Left lung (tissue), 10 donors: Measurements from ENCODE around the gene TBC1D17. TPM values are rescaled to one million over a fixed set of nuclear protein-coding genes. Genes with fewer than 3 reads are reported as not detected.

Experiments
- ATAC-seq: fragments of 200-7000 bp; cut with Tn5 transposase; one replicate; pipeline ENCODE4 v1.9.1; 2020; ENCODE audit warnings: moderate library complexity
- DNase-seq, 4 donors: peaks; one replicate each; pipeline ENCODE4 v3.0.0-alpha.2; 2013 to 2020
- H3K27ac ChIP-seq, 2 donors: fragments of 200-600 bp; sonication (generic) in 1 of 2; one replicate each; pipeline versions ENCODE4 v1.5.0 to v1.8.0; 2020 to 2021
- H3K27me3 ChIP-seq, 2 donors: fragments of 200-600 bp; sonication (generic) in 1 of 2; one replicate each; pipeline versions ENCODE4 v1.5.0 to v1.8.0; 2020 to 2021
- H3K36me3 ChIP-seq, 2 donors: fragments of 200-600 bp; sonication (generic) in 1 of 2; one replicate each; pipeline versions ENCODE4 v1.5.0 to v1.8.0; 2020 to 2021
- H3K4me1 ChIP-seq, 2 donors: fragments of 200-600 bp; one replicate each; pipeline ENCODE4 v1.8.0; 2021
- H3K4me3 ChIP-seq, 2 donors: fragments of 200-600 bp; sonication (generic) in 1 of 2; one replicate each; pipeline versions ENCODE4 v1.5.0 to v1.8.0; 2020 to 2021; ENCODE audit warnings: mild to moderate bottlenecking in 1 of 2
- H3K9me3 ChIP-seq, 2 donors: fragments of 200-600 bp; sonication (generic) in 1 of 2; one replicate each; pipeline versions ENCODE4 v1.5.0 to v1.8.0; 2020 to 2021
- CTCF ChIP-seq, 2 donors: fragments of 200-600 bp; sonication (generic) in 1 of 2; IDR thresholded peaks; one replicate each; pipeline versions ENCODE4 v1.5.0 to v1.8.0; 2021; ENCODE audit warnings: antibody characterized with exemption in 2 of 2
- intact Hi-C, 2 donors: fragments of 100-400 bp; cut with DNase I; formaldehyde crosslinking; loops; one replicate each; pipeline versions ENCODE4 v1.11.2 to v1.14.2; 2022
- polyA plus RNA-seq, 6 donors: library from polyadenylated mRNA; unstranded; fragments of 120-200 nt; gene quantifications; one replicate each; pipeline ENCODE4 v1.2.1, GENCODE V29; 2013; ENCODE audit not compliant: insufficient read length in 6 of 6
- total RNA-seq, 2 donors: library from RNA; stranded (reverse); fragmentation: NEBNext Ultra II Directional; extraction: Animal tissue kit (Norgen Biotek cat#: 25700); gene quantifications; one replicate each; pipeline ENCODE4 v1.2.1, GENCODE V29; 2021
- donor health status: DM: no; HTN: yes; CAD: no.
- donor health status: DM: no; HTN: no; CAD: no.

TBC1D17 gene
- total and polyA plus RNA-seq, 8 donors = 35.2 to 47.2 (median 45.0) TPM

GRCh38 chr19:49850487-49851342, 26.8 kb upstream of the TBC1D17 start, which contains the start of gene PTOV1:
TSS of gene PTOV1 (plus strand) at chr19:49851159.
- intact Hi-C loops = no loop called here
- no peaks in the 10 kb centered on the region for H3K9me3 ChIP-seq
- peaks cover 0 to 9% of the 10 kb centered on the region in 2 donors for H3K27me3 ChIP-seq
- H3K4me3 ChIP-seq = peak within 1 kb of the TSS; percentile 71 to 83
- TF ChIP-seq CTCF (IDR thresholded peaks at IDR 0.05) = no peak
- peak; percentile 96 for ATAC-seq
- H3K4me1 ChIP-seq = peaks cover 22 to 50% of the 10 kb centered on the region in 2 donors
- peaks cover 0 to 16% of the 10 kb centered on the region in 2 donors for H3K36me3 ChIP-seq
- DNase-seq = peak; percentile 86 to 97 (median 92)
- H3K27ac ChIP-seq = peak within 1 kb of the TSS; percentile 99 to 100

- peak overlapping the region; percentile 99 to 100 for H3K27ac ChIP-seq
- ATAC-seq (peak; percentile 2), DNase-seq (peak in 3 of 4 donors; percentile 55 to 83 (median 64))
- peak overlapping the region; percentile 71 to 83 for H3K4me3 ChIP-seq
- intact Hi-C loops = no loop called here
- H3K4me1 ChIP-seq = peaks cover 22 to 50% of the 10 kb centered on the region in 2 donors
- peaks cover 0 to 9% of the 10 kb centered on the region in 2 donors for H3K27me3 ChIP-seq
- H3K36me3 ChIP-seq = peaks cover 0 to 24% of the 10 kb centered on the region in 2 donors
- TF ChIP-seq CTCF (IDR thresholded peaks at IDR 0.05) = no peak
- H3K9me3 ChIP-seq = no peaks in the 10 kb centered on the region
Observed at GRCh38 chr19:49851456-49852259, 25.8 kb upstream of the TBC1D17 start.

GRCh38 chr19:49852631-49853126, 24.8 kb upstream of the TBC1D17 start:
- intact Hi-C loops = no loop called here
- DNase-seq (no peak), ATAC-seq (no peak)
- peaks cover 22 to 49% of the 10 kb centered on the region in 2 donors for H3K4me1 ChIP-seq
- H3K4me3 ChIP-seq = peak overlapping the region in 1 of 2 donors; percentile 83
- no peak for TF ChIP-seq CTCF (IDR thresholded peaks at IDR 0.05)
- H3K9me3 ChIP-seq = no peaks in the 10 kb centered on the region
- H3K27ac ChIP-seq = no peak overlapping the region
- H3K27me3 ChIP-seq = peaks cover 0 to 9% of the 10 kb centered on the region in 2 donors
- peaks cover 0 to 34% of the 10 kb centered on the region in 2 donors for H3K36me3 ChIP-seq

GRCh38 chr19:49853852-49854377, 23.6 kb upstream of the TBC1D17 start:
- no peak overlapping the region for H3K27ac ChIP-seq

More at GRCh38 chr19:49853852-49854377, 23.6 kb upstream of the TBC1D17 start:
- intact Hi-C loops = no loop called here
- Histone ChIP-seq H3K36me3 (peaks cover 0 to 47% of the 10 kb centered on the region in 2 donors), H3K9me3 (no peaks in the 10 kb centered on the region), H3K4me3 (no peak overlapping the region), H3K4me1 (peaks cover 16 to 37% of the 10 kb centered on the region in 2 donors), H3K27me3 (peaks cover 0 to 9% of the 10 kb centered on the region in 2 donors)
- DNase-seq (peak in 1 of 4 donors; percentile 71), ATAC-seq (no peak)
- TF ChIP-seq CTCF (IDR thresholded peaks at IDR 0.05) = no peak
